ENCODE data around the gene SEMA3C. TPM values are rescaled to one million over a fixed set of nuclear protein-coding genes. Genes with fewer than 3 reads are reported as not detected.

The SEMA3C gene
- total and polyA plus RNA-seq, 4 experiments from 2014 or later: 0.47 to 0.50 TPM; not detected in 2

GRCh38 chr7:80924090-80924489, 5.2 kb upstream of the SEMA3C start:
- H3K4me3 ChIP-seq (ENCODE audit: low read length in 2 of 2): no peak overlapping the region
- no peak overlapping the region for H3K27ac ChIP-seq (ENCODE audit: low read depth, low read length)
- CTCF ChIA-PET (ENCODE audit: partially characterized antibody): no interaction called here
- Mint-ChIP-seq H3K36me3 (no peaks in the 10 kb centered on the region), H3K9me3 (peaks cover 2 to 18% (median 8%) of the 10 kb centered on the region in 8 donors), H3K27me3 (peaks cover 4 to 5% of the 10 kb centered on the region in 2 donors), H3K4me1 (no peaks in the 10 kb centered on the region), H3K4me3 (no peak overlapping the region), H3K27ac (no peak overlapping the region)
- no peak for DNase-seq
- H3K4me1 ChIP-seq (ENCODE audit: insufficient read depth, low read length): no peaks in the 10 kb centered on the region
- H3K36me3 ChIP-seq (ENCODE audit: insufficient read depth, low read length): no peaks in the 10 kb centered on the region
- POLR2A ChIA-PET (ENCODE audit: partially characterized antibody): no interaction called here
- H3K27me3 ChIP-seq (ENCODE audit: insufficient read depth, low read length): no peaks in the 10 kb centered on the region
- no peaks in the 10 kb centered on the region for H3K9me3 ChIP-seq (ENCODE audit: control insufficient read depth in 1 of 2, low read length in 2 of 2)
- intact Hi-C loops (cut with micrococcal nuclease): no loop called here

DNA sequence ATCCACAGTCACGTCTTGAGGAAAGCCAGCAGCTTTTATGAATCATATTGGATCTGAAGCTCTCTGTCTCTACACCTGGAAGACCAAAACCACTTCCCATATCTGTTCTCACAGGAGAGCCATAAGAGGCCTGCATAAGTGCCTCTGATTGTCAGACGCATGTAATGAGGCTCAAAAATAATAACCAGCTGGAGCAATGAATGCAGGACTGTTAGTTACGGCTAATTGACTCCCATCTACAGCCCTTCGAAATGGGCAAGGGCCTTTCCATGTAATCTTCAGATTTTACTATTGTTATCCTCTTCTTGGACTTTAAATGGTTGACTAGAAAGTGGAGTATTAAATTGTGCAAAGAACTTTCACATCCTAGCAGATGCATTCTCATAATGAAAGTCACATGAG, 4.4 kb upstream of the SEMA3C start:
- ChIA-PET POLR2A (ENCODE audit: partially characterized antibody) (no interaction called here), CTCF (ENCODE audit: partially characterized antibody) (no interaction called here)
- no peaks in the 10 kb centered on the region for H3K4me1 ChIP-seq (ENCODE audit: insufficient read depth, low read length)
- no peak overlapping the region for H3K27ac ChIP-seq (ENCODE audit: low read depth, low read length)
- no peaks in the 10 kb centered on the region for H3K9me3 ChIP-seq (ENCODE audit: control insufficient read depth in 1 of 2, low read length in 2 of 2)
- H3K27me3 ChIP-seq (ENCODE audit: insufficient read depth, low read length): no peaks in the 10 kb centered on the region
- no peak for DNase-seq
- H3K36me3 ChIP-seq (ENCODE audit: insufficient read depth, low read length): no peaks in the 10 kb centered on the region
- Mint-ChIP-seq H3K4me1 (peaks cover 0 to 3% (median 0%) of the 10 kb centered on the region in 4 donors), H3K9me3 (peaks cover 2 to 22% (median 10%) of the 10 kb centered on the region in 8 donors), H3K4me3 (no peak overlapping the region), H3K27me3 (peaks cover 6 to 9% of the 10 kb centered on the region in 2 donors), H3K36me3 (no peaks in the 10 kb centered on the region), H3K27ac (no peak overlapping the region)
- intact Hi-C loops (cut with micrococcal nuclease): no loop called here
- H3K4me3 ChIP-seq (ENCODE audit: low read length in 2 of 2): no peak overlapping the region

- Mint-ChIP-seq H3K4me3 (no peak overlapping the region), H3K27me3 (peaks cover 6 to 11% of the 10 kb centered on the region in 2 donors), H3K9me3 (peaks cover 2 to 23% (median 11%) of the 10 kb centered on the region in 8 donors), H3K36me3 (no peaks in the 10 kb centered on the region), H3K4me1 (peaks cover 0 to 3% (median 0%) of the 10 kb centered on the region in 4 donors), H3K27ac (no peak overlapping the region)
- ChIA-PET CTCF (ENCODE audit: partially characterized antibody) (no interaction called here), POLR2A (ENCODE audit: partially characterized antibody) (no interaction called here)
- no peaks in the 10 kb centered on the region for H3K4me1 ChIP-seq (ENCODE audit: insufficient read depth, low read length)
- no peak overlapping the region for H3K27ac ChIP-seq (ENCODE audit: low read depth, low read length)
- no peak for DNase-seq
- H3K36me3 ChIP-seq (ENCODE audit: insufficient read depth, low read length): no peaks in the 10 kb centered on the region
- H3K27me3 ChIP-seq (ENCODE audit: insufficient read depth, low read length): no peaks in the 10 kb centered on the region
- intact Hi-C loops (cut with micrococcal nuclease): no loop called here
- H3K4me3 ChIP-seq (ENCODE audit: low read length in 2 of 2): no peak overlapping the region
- no peaks in the 10 kb centered on the region for H3K9me3 ChIP-seq (ENCODE audit: control insufficient read depth in 1 of 2, low read length in 2 of 2)
These were observed 3.6 kb upstream of the SEMA3C start for GRCh38 chr7:80922253-80923049.

DNA sequence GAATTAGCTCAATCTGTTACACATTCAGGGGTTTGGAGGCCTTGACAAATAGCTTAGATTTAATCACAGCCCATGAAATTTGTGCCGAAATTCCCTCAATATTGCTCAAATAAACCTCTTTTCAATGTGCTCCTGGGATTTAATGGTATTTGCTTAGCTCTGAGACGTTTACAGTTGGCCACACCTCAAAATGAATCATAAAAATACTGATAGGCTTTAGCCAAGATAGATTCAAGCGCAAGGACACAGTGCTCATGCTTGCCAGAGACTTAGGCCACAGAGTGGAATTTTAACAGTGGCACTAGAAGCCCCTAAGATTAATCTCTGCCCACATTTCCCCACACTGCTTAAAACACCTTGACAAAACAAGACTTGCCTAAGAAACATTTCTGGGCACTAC, 2.3 kb upstream of the SEMA3C start:
- Histone ChIP-seq H3K9me3 (ENCODE audit: control insufficient read depth in 1 of 2, low read length in 2 of 2) (no peaks in the 10 kb centered on the region), H3K36me3 (ENCODE audit: insufficient read depth, low read length) (no peaks in the 10 kb centered on the region), H3K4me1 (ENCODE audit: insufficient read depth, low read length) (no peaks in the 10 kb centered on the region), H3K27ac (ENCODE audit: low read depth, low read length) (no peak overlapping the region), H3K27me3 (ENCODE audit: insufficient read depth, low read length) (no peaks in the 10 kb centered on the region), H3K4me3 (ENCODE audit: low read length in 2 of 2) (no peak overlapping the region)
- H3K4me3 Mint-ChIP-seq: no peak overlapping the region
- POLR2A ChIA-PET (ENCODE audit: partially characterized antibody): no interaction called here
- intact Hi-C loops (cut with micrococcal nuclease): no loop called here
- H3K4me1 Mint-ChIP-seq: peaks cover 0 to 3% (median 0%) of the 10 kb centered on the region in 4 donors
- CTCF ChIA-PET (ENCODE audit: partially characterized antibody): no interaction called here
- no peaks in the 10 kb centered on the region for H3K36me3 Mint-ChIP-seq
- H3K27ac Mint-ChIP-seq: no peak overlapping the region
- DNase-seq: no peak
- H3K9me3 Mint-ChIP-seq: peaks cover 2 to 32% (median 13%) of the 10 kb centered on the region in 8 donors
- H3K27me3 Mint-ChIP-seq: peaks cover 6 to 16% of the 10 kb centered on the region in 2 donors

DNA sequence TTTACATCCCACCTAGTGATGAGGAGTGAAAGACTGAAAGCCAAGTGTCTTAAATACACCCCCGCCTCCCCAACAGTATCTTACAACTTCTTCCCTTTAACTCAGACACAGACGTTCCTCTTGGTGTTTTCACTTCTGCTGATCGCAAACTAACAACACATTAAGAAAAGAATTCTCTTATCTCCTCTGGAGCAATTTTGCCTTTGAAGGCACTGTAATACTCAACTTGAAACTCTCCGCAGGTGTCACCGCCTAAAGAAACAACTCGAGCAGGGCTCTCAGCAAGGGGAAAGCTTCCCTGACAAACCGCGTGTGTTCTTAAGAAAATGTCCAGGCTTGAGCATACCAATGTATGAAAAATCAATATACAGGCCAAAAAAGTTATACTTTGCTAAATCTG, 452 bp downstream of the SEMA3C start:
- peaks cover 6 to 16% of the 10 kb centered on the region in 2 donors for H3K27me3 Mint-ChIP-seq
- H3K36me3 Mint-ChIP-seq: no peaks in the 10 kb centered on the region
- peaks cover 0 to 3% (median 0%) of the 10 kb centered on the region in 4 donors for H3K4me1 Mint-ChIP-seq
- no peaks in the 10 kb centered on the region for H3K4me1 ChIP-seq (ENCODE audit: insufficient read depth, low read length)
- no peak overlapping the region for H3K4me3 ChIP-seq (ENCODE audit: low read length in 2 of 2)
- ChIA-PET POLR2A (ENCODE audit: partially characterized antibody) (no interaction called here), CTCF (ENCODE audit: partially characterized antibody) (no interaction called here)
- no peaks in the 10 kb centered on the region for H3K36me3 ChIP-seq (ENCODE audit: insufficient read depth, low read length)
- no peaks in the 10 kb centered on the region for H3K9me3 ChIP-seq (ENCODE audit: control insufficient read depth in 1 of 2, low read length in 2 of 2)
- peak overlapping the region in 1 of 8 donors; percentile 12 for H3K4me3 Mint-ChIP-seq
- no peak for DNase-seq
- peaks cover 0 to 36% (median 11%) of the 10 kb centered on the region in 8 donors for H3K9me3 Mint-ChIP-seq
- no peaks in the 10 kb centered on the region for H3K27me3 ChIP-seq (ENCODE audit: insufficient read depth, low read length)
- H3K27ac Mint-ChIP-seq: no peak overlapping the region
- H3K27ac ChIP-seq (ENCODE audit: low read depth, low read length): no peak overlapping the region
- intact Hi-C loops (cut with micrococcal nuclease): no loop called here

DNA sequence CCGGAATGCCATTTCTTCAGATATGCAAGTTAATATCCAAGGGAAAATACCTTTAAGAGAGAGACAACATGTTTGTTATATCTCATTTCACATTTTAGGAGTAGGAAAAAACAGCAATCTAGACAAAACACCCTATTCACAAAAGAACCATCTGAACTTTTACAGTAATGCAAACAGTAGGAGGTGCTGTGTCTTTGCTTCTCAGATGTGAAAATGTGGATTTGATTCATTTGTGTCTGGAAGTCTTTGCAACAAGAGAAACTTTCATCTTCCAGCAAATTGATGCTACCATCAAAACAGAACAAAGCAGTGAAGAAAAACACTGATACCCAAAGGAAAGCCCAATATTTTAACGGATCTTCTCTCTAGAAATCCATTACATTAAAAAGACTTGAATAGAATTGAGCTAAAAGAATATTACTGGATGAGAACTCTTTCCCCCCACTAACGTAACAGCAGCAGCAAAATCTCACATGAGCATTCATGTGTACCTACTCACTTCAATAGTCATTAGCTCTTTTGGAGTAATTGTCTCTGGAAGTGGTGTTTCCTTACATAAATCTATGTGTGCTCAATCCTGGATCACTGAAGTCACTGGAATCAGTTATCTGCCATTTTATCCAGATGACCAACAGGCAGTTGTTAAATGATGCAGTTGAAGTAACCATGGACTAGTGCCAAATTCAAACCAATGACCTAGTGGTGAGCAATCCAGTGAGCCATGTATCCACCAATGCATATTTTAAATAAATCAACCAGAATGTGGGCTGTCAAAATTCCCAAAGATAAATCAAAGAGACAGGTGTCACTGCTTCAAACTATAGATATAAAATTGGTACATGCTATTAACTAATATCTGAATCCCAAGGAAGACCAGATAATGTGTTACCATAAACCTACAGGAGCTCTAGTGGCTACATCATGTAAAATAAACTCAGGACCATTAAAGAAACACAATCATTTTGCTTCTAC, 1.8 kb downstream of the SEMA3C start:
- intact Hi-C loops (cut with micrococcal nuclease): no loop called here
- Mint-ChIP-seq H3K27ac (no peak overlapping the region), H3K4me1 (peaks cover 0 to 3% (median 0%) of the 10 kb centered on the region in 4 donors), H3K27me3 (peaks cover 6 to 16% of the 10 kb centered on the region in 2 donors), H3K4me3 (no peak overlapping the region), H3K9me3 (peaks cover 0 to 40% (median 11%) of the 10 kb centered on the region in 8 donors), H3K36me3 (no peaks in the 10 kb centered on the region)
- CTCF ChIA-PET (ENCODE audit: partially characterized antibody): no interaction called here
- Histone ChIP-seq H3K36me3 (ENCODE audit: insufficient read depth, low read length) (no peaks in the 10 kb centered on the region), H3K9me3 (ENCODE audit: control insufficient read depth in 1 of 2, low read length in 2 of 2) (no peaks in the 10 kb centered on the region), H3K27ac (ENCODE audit: low read depth, low read length) (no peak overlapping the region), H3K4me3 (ENCODE audit: low read length in 2 of 2) (no peak overlapping the region), H3K27me3 (ENCODE audit: insufficient read depth, low read length) (no peaks in the 10 kb centered on the region), H3K4me1 (ENCODE audit: insufficient read depth, low read length) (no peaks in the 10 kb centered on the region)
- POLR2A ChIA-PET (ENCODE audit: partially characterized antibody): no interaction called here
- no peak for DNase-seq

- H3K9me3 Mint-ChIP-seq: peaks cover 0 to 6% (median 2%) of the 10 kb centered on the region in 8 donors
- CTCF ChIA-PET (ENCODE audit: partially characterized antibody): no interaction called here
- DNase-seq: no peak
- H3K9me3 ChIP-seq (ENCODE audit: control insufficient read depth in 1 of 2, low read length in 2 of 2): no peaks in the 10 kb centered on the region
- no peak overlapping the region for H3K4me3 Mint-ChIP-seq
- no peak overlapping the region for H3K4me3 ChIP-seq (ENCODE audit: low read length in 2 of 2)
- POLR2A ChIA-PET (ENCODE audit: partially characterized antibody): no interaction called here
- H3K4me1 ChIP-seq (ENCODE audit: insufficient read depth, low read length): no peaks in the 10 kb centered on the region
- H3K4me1 Mint-ChIP-seq: no peaks in the 10 kb centered on the region
- no peaks in the 10 kb centered on the region for H3K36me3 ChIP-seq (ENCODE audit: insufficient read depth, low read length)
- no peak overlapping the region for H3K27ac Mint-ChIP-seq
- H3K36me3 Mint-ChIP-seq: no peaks in the 10 kb centered on the region
- H3K27ac ChIP-seq (ENCODE audit: low read depth, low read length): no peak overlapping the region
- no peaks in the 10 kb centered on the region for H3K27me3 Mint-ChIP-seq
- intact Hi-C loops (cut with micrococcal nuclease): no loop called here
- no peaks in the 10 kb centered on the region for H3K27me3 ChIP-seq (ENCODE audit: insufficient read depth, low read length)
These were observed 8.6 kb downstream of the SEMA3C start for GRCh38 chr7:80910228-80910627.

All from CD4-positive, alpha-beta memory T cell (primary cell).